Subcutaneous adipose tissue (tissue), 4 donors: ENCODE data around the gene PEX7. TPM values are rescaled to one million over a fixed set of nuclear protein-coding genes. Genes with fewer than 3 reads are reported as not detected.

Source experiments
- total RNA-seq, 4 donors: library from RNA; depleted of rRNA; stranded (reverse); fragments of >200 nt; gene quantifications; one replicate each; pipeline ENCODE4 v1.1.0, GENCODE V29; 2016
- TF ChIP-seq, protein P1 (sequence below): fragments of 450-650 bp; IDR thresholded peaks from one replicate; pipeline ENCODE4 v1.5.1; 2016; ENCODE audit warnings: low read depth, mild to moderate bottlenecking, control low read depth, antibody characterized with exemption, moderate library complexity

PEX7 gene
- total RNA-seq, 4 donors from 2014 or later, result 5.1 to 9.2 (median 8.7) TPM

DNA sequence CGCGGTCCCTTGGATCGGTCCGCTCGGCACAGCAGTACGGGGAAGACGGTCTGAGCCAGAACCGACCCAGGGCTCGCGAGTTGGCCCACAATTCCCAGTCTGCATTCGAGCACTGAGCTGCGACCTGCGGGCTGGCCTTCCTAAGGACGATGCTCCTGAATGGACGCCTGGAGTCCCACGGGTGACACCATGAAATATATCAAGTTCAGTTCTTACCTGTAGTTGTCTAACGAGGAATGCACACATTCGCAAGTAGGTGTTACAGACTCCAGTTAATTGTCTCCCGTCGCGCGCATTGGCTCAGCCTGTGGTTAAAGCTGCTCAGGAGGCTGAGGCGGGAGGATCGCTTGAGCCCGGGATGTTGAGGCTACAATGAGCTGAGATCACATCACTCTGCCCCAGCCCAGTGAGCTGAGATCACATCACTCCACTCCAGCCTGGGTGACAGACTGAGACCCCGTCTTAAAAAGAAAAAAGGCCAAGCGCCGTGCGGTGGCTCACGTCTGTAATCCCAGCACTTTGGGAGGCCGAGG lies 802 bp downstream of the PEX7 start:
- TF ChIP-seq, protein P1, sequence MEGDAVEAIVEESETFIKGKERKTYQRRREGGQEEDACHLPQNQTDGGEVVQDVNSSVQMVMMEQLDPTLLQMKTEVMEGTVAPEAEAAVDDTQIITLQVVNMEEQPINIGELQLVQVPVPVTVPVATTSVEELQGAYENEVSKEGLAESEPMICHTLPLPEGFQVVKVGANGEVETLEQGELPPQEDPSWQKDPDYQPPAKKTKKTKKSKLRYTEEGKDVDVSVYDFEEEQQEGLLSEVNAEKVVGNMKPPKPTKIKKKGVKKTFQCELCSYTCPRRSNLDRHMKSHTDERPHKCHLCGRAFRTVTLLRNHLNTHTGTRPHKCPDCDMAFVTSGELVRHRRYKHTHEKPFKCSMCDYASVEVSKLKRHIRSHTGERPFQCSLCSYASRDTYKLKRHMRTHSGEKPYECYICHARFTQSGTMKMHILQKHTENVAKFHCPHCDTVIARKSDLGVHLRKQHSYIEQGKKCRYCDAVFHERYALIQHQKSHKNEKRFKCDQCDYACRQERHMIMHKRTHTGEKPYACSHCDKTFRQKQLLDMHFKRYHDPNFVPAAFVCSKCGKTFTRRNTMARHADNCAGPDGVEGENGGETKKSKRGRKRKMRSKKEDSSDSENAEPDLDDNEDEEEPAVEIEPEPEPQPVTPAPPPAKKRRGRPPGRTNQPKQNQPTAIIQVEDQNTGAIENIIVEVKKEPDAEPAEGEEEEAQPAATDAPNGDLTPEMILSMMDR, result no peak

DNA sequence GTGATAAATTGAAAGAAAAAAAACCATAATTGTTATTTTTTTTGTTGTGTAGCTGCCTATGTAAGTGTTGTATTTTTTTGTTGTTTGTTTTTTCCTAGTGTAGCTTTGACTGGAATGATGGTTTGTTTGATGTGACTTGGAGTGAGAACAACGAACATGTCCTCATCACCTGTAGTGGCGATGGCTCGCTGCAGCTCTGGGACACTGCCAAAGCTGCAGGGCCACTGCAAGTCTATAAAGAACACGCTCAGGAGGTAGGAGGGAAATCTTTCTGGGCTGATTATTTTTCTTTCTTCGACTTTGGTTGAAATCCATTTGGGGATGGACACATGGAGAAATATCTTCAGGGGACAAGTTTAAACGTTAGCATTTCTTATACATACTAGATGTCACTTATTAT lies 3.8 kb downstream of the PEX7 start:
- TF ChIP-seq, protein P1, result no peak

DNA sequence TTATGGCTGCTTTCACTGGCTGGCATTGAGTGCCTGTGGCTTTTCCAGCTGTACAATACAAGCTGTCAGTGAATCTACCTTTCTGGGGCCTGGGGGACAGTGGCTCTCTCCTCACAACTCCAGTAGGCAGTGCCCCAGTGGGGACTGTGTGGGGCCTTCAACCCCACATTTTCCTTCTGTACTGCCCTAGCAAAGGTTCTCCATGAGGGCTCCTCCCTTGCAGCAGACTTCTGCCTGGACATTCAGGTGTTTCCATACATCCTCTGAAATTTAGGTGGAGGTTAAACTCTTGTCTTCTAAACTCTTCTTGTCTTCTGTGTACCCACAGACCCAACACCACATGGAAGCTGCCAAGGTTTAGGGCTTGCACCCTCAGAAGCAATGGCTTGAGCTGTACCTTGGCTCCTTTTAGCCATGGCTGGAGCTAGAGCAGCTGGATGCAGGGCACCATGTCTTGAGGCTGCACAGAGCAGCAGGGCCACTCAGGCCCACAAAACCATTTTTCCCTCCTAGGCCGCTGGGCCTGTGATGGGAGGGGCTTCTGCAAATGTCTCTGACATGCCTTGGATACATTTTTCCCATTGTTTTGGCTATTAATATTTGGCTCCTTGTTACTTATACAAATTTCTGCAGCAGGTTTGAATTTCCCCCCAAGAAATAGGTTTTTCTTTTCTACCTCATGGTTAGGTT lies 9.6 kb downstream of the PEX7 start:
- TF ChIP-seq, protein P1, result no peak

DNA sequence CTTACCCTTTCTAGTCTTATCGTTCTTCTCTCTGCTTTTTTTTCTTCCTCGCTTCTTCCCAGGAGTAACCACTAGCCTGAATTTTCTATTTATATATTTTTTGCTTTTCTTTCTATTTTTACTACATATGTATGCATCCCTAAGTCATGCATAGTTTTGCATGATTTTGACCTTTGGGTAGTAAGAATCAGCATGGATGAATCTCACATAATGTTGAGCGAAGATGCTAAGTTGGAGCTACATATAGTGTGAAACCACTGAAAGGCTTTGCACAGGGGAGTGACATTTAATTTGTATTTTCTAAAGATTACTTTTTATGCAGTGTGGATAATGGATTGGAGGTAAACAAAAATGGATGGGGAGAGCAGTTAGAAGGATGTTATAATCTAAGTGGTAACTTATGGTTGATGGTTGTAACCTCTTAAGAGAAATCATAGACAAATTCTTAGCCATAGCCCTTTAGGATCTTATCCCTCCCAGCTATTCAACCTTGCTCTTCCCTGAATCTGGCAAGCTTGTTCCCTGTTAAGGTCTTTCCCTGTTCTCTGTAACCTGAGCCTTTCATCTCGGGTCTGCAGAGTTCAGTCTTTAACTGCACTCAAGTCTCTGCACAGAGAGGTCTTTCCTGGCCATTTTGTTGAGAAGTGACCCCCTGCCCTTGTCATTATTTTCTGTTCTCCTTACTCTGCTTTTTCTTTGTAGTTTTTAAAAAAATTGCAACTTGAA lies 18.0 kb downstream of the PEX7 start:
- TF ChIP-seq, protein P1, result no peak

DNA sequence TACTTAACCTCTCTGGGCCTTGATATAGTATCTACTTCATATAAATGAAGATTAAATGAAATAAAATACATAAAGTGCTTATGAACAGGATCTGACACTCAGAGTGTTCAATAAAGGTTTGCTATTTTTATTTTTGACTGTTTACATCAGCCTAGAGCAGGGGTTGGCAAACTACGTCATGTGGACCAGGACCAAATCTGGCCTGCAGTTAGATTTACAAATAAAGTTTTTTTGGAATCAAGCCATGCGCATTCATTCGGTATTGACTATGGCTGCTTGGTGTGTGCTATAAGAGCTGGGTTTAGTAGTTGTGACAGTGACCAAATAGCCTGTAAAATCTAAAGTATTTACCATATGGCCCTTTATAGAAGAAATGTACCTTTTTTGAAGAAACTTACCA lies 20.8 kb downstream of the PEX7 start:
- TF ChIP-seq, protein P1, result no peak

DNA sequence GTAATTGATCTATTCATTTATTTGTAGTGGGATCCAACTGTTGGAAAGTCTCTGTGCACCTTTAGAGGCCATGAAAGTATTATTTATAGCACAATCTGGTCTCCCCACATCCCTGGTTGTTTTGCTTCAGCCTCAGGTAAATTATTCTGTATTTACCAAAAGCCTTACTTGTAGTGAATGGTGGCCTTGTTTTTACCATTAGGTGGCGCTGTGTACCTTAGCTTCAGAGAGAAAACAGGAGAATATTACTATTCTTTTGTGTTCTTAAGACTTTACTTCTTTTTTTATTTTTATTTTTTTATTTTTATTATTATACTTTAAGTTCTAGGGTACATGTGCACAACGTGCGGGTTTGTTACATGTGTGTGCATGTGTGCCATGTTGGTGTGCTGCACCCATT lies 23.7 kb downstream of the PEX7 start:
- TF ChIP-seq, protein P1, result no peak

DNA sequence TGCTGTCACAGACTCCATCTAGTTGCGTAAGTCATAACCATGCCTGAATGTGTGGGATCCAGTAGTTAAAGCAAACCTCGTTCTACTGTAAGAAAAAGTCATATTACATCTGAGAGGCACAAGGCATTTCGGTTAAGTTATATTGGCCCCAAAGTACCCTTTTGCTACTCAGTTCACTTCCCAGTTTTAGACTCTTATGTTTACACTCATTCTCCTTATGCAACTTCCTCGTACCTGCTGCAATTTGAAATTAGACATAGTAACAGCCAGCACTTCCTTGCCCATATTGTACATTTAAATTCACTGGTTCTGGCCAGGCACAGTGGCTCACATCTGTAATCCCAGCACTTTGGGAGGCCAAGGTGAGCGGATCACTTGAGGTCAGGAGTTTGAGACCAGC lies 37.0 kb downstream of the PEX7 start:
- TF ChIP-seq, protein P1, result no peak
